GM18517 (cell line): ENCODE measurements around the gene CSF3R.

Experiments used
- ATAC-seq: cut with Tn5 transposase; IDR thresholded peaks from one replicate; pipeline ENCODE4 v1.9.1; 2021; ENCODE audit warnings: mild to moderate bottlenecking, moderate library complexity; ENCODE audit not compliant: unreplicated experiment

The CSF3R gene

GRCh38 chr1:36482724-36483388 lies at the start of gene CSF3R:
TSS of gene CSF3R (minus strand) at chr1:36482913. CDS start at chr1:36479496, 3,417 bp downstream.
- no peak for ATAC-seq

- no peak for ATAC-seq
These were observed 49.1 kb upstream of the CSF3R start for GRCh38 chr1:36531833-36532232.

GRCh38 chr1:36530791-36531190 lies 48.1 kb upstream of the CSF3R start:
- ATAC-seq, result no peak

GRCh38 chr1:36530261-36530660 lies 47.5 kb upstream of the CSF3R start:
- ATAC-seq, result no peak

GRCh38 chr1:36529769-36530260 lies 47.1 kb upstream of the CSF3R start:
- no peak for ATAC-seq

- no peak for ATAC-seq
These were observed 45.9 kb upstream of the CSF3R start for GRCh38 chr1:36528361-36529349.

GRCh38 chr1:36525166-36525565 lies 42.5 kb upstream of the CSF3R start:
- ATAC-seq, result no peak

GRCh38 chr1:36524359-36525062 lies 41.8 kb upstream of the CSF3R start:
- ATAC-seq, result no peak

- no peak for ATAC-seq
These were observed 41.1 kb upstream of the CSF3R start for GRCh38 chr1:36523850-36524249.

GRCh38 chr1:36523230-36523495 lies 40.5 kb upstream of the CSF3R start:
- ATAC-seq, result no peak

- no peak for ATAC-seq
These were observed 39.9 kb upstream of the CSF3R start for GRCh38 chr1:36522461-36523229.

GRCh38 chr1:36522021-36522420 lies 39.3 kb upstream of the CSF3R start:
- ATAC-seq, result no peak

GRCh38 chr1:36520771-36521420 lies 38.2 kb upstream of the CSF3R start:
- no peak for ATAC-seq

- no peak for ATAC-seq
These were observed 37.3 kb upstream of the CSF3R start for GRCh38 chr1:36520056-36520455.

- no peak for ATAC-seq
These were observed 34.5 kb upstream of the CSF3R start for GRCh38 chr1:36517011-36517771.

- no peak for ATAC-seq
These were observed 33.8 kb upstream of the CSF3R start for GRCh38 chr1:36516372-36517010.

GRCh38 chr1:36515315-36516138 lies 32.8 kb upstream of the CSF3R start:
- no peak for ATAC-seq

GRCh38 chr1:36514501-36514900 lies 31.8 kb upstream of the CSF3R start:
- ATAC-seq, result no peak
